ENCODE measurements around the gene VSNL1. TPM values are rescaled to one million over a fixed set of nuclear protein-coding genes. Genes with fewer than 3 reads are reported as not detected.

Gene VSNL1
- total and polyA plus RNA-seq, 2 donors (not counting 1 experiment from before 2014, with no cell fraction given) = not detected

GRCh38 chr2:17682098-17682857, 141.8 kb downstream of the VSNL1 start:
- TF ChIP-seq CTCF (IDR thresholded peaks at IDR 0.05) = no peak
- Histone ChIP-seq H3K4me3 (ENCODE audit: control extremely low read depth in 1 of 5, extremely low read depth in 1 of 5, insufficient read depth in 1 of 5, low read depth in 2 of 5, low read length in 4 of 5) (no peak overlapping the region), H3K27ac (ENCODE audit: low read length in 2 of 2) (no peak overlapping the region), H2AFZ (ENCODE audit: insufficient read depth, low read depth, low read length, poor library complexity, severe bottlenecking) (no peak overlapping the region), H3K4me2 (replicated peaks; ENCODE audit: low read depth, low read length, poor library complexity, severe bottlenecking) (no peak overlapping the region), H3K4me1 (ENCODE audit: control insufficient read depth in 2 of 2, insufficient read depth in 2 of 2, low read length in 2 of 2) (no peaks in the 10 kb centered on the region), H3K9me3 (ENCODE audit: control extremely low read depth in 1 of 3, control insufficient read depth in 2 of 3, insufficient read depth in 1 of 3, low read length in 2 of 3) (no peaks in the 10 kb centered on the region), H4K20me1 (ENCODE audit: control insufficient read depth, insufficient read depth, low read length, poor library complexity, severe bottlenecking) (peaks cover 4% of the 10 kb centered on the region), H3K79me2 (ENCODE audit: control insufficient read depth, insufficient read depth, low read length) (no peaks in the 10 kb centered on the region), H3K36me3 (replicated peaks in 1 of 2; ENCODE audit: control extremely low read depth in 1 of 2, control insufficient read depth in 1 of 2, extremely low read depth in 1 of 2, insufficient read depth in 2 of 2, low read length in 1 of 2) (peaks cover 37 to 83% of the 10 kb centered on the region in 2 experiments), H3K9ac (ENCODE audit: low read length) (no peak overlapping the region), H3K27me3 (replicated peaks in 1 of 4; ENCODE audit: control extremely low read depth in 1 of 4, control insufficient read depth in 3 of 4, insufficient read depth in 4 of 4, low read length in 3 of 4) (no peaks in the 10 kb centered on the region)
- ATAC-seq (ENCODE audit: low read depth) = no peak
- DNase-seq = no peak
- Mint-ChIP-seq H3K4me1 (no peaks in the 10 kb centered on the region), H3K27me3 (no peaks in the 10 kb centered on the region), H3K9me3 (ENCODE audit: insufficient read depth) (no peaks in the 10 kb centered on the region), H3K4me3 (no peak overlapping the region), H3K27ac (no peak overlapping the region)
- ChIA-PET POLR2A (no interaction called here), CTCF (interaction anchor here (1.0 to 1.9 kb wide), 3 partner anchors 11 to 37 kb away, joined by 3 to 11 read pairs (median 9); no protein-coding TSS in a partner anchor)
- intact Hi-C loops (cut with micrococcal nuclease) = no loop called here
- WGBS (ENCODE audit: insufficient coverage) = 100% methylated on average over 1 of the region's 6 CpGs

- H3K9me3 Mint-ChIP-seq (ENCODE audit: insufficient read depth) = no peaks in the 10 kb centered on the region
- Histone ChIP-seq H3K4me1 (ENCODE audit: control insufficient read depth in 2 of 2, insufficient read depth in 2 of 2, low read length in 2 of 2) (no peaks in the 10 kb centered on the region), H3K4me2 (replicated peaks; ENCODE audit: low read depth, low read length, poor library complexity, severe bottlenecking) (no peak overlapping the region), H3K79me2 (ENCODE audit: control insufficient read depth, insufficient read depth, low read length) (peaks cover 4% of the 10 kb centered on the region), H2AFZ (ENCODE audit: insufficient read depth, low read depth, low read length, poor library complexity, severe bottlenecking) (no peak overlapping the region), H3K27me3 (replicated peaks in 1 of 4; ENCODE audit: control extremely low read depth in 1 of 4, control insufficient read depth in 3 of 4, insufficient read depth in 4 of 4, low read length in 3 of 4) (no peaks in the 10 kb centered on the region), H3K4me3 (ENCODE audit: control extremely low read depth in 1 of 5, extremely low read depth in 1 of 5, insufficient read depth in 1 of 5, low read depth in 2 of 5, low read length in 4 of 5) (no peak overlapping the region), H3K27ac (ENCODE audit: low read length in 2 of 2) (no peak overlapping the region), H3K9me3 (ENCODE audit: control extremely low read depth in 1 of 3, control insufficient read depth in 2 of 3, insufficient read depth in 1 of 3, low read length in 2 of 3) (no peaks in the 10 kb centered on the region), H3K9ac (ENCODE audit: low read length) (no peak overlapping the region), H4K20me1 (ENCODE audit: control insufficient read depth, insufficient read depth, low read length, poor library complexity, severe bottlenecking) (peaks cover 4% of the 10 kb centered on the region), H3K36me3 (replicated peaks in 1 of 2; ENCODE audit: control extremely low read depth in 1 of 2, control insufficient read depth in 1 of 2, extremely low read depth in 1 of 2, insufficient read depth in 2 of 2, low read length in 1 of 2) (peaks cover 36 to 77% of the 10 kb centered on the region in 2 experiments)
- intact Hi-C loops (cut with micrococcal nuclease) = no loop called here
- H3K27ac Mint-ChIP-seq = no peak overlapping the region
- H3K4me1 Mint-ChIP-seq = no peaks in the 10 kb centered on the region
- H3K4me3 Mint-ChIP-seq = no peak overlapping the region
- ChIA-PET POLR2A (no interaction called here), CTCF (interaction anchor here (1.7 kb wide), 1 partner anchor 13 kb away, joined by 6 read pairs; no protein-coding TSS in a partner anchor)
- H3K27me3 Mint-ChIP-seq = no peaks in the 10 kb centered on the region
- no CpG with 5 or more reads among the region's 2 CpGs for WGBS (ENCODE audit: insufficient coverage)
- ATAC-seq (ENCODE audit: low read depth) = no peak
- TF ChIP-seq CTCF (IDR thresholded peaks at IDR 0.05) = no peak
- no peak for TF ChIP-seq EZH2 (IDR thresholded peaks at IDR 0.05; ENCODE audit: borderline replicate concordance, insufficient read depth, low read depth, low read length, poor library complexity, severe bottlenecking)
- no peak for DNase-seq
These were observed 143.5 kb downstream of the VSNL1 start for GRCh38 chr2:17683981-17684380.

Measured in B cell (primary cell).